BLaER1 treated with 17β-estradiol and CSF1 and Interleukin-3, amounts not matched to agents 10 nM and 100 nM (cell line): Measurements from ENCODE around the gene CACNB3.

Experiments used
- H3K27ac ChIP-seq, 11 experiments: shearing (Covaris generic); formaldehyde crosslinking; 2 replicates each; pipeline ENCODE4 v1.8.1; 2022
- H3K27me3 ChIP-seq, 11 experiments: shearing (Covaris generic); formaldehyde crosslinking; 2 replicates each; pipeline ENCODE4 v1.8.1; 2022
- H3K36me3 ChIP-seq, 11 experiments: shearing (Covaris generic); formaldehyde crosslinking; 2 replicates each; pipeline ENCODE4 v1.8.1; 2022
- H3K4me1 ChIP-seq, 10 experiments: shearing (Covaris generic); formaldehyde crosslinking; 2 replicates each; pipeline ENCODE4 v1.8.1; 2022
- H3K4me2 ChIP-seq, 11 experiments: shearing (Covaris generic); formaldehyde crosslinking; 2 replicates each; pipeline ENCODE4 v1.8.1; 2022
- H3K4me3 ChIP-seq, 10 experiments: shearing (Covaris generic); formaldehyde crosslinking; 2 replicates each; pipeline ENCODE4 v1.8.1; 2022
- H3K9ac ChIP-seq, 11 experiments: shearing (Covaris generic); formaldehyde crosslinking; 2 replicates each; pipeline ENCODE4 v1.8.1; 2022
- H3K9me3 ChIP-seq, 11 experiments: shearing (Covaris generic); formaldehyde crosslinking; replicated peaks in 1 of 11; 2 replicates each; pipeline ENCODE4 v1.8.1; 2022
- H4K20me1 ChIP-seq, 11 experiments: shearing (Covaris generic); formaldehyde crosslinking; 2 replicates each; pipeline ENCODE4 v1.8.1; 2022
- Cebpa-rat ChIP-seq, 11 experiments: shearing (Covaris generic); IDR thresholded peaks; 2 replicates each; pipeline ENCODE4 v1.8.1; 2022

CACNB3 gene

DNA sequence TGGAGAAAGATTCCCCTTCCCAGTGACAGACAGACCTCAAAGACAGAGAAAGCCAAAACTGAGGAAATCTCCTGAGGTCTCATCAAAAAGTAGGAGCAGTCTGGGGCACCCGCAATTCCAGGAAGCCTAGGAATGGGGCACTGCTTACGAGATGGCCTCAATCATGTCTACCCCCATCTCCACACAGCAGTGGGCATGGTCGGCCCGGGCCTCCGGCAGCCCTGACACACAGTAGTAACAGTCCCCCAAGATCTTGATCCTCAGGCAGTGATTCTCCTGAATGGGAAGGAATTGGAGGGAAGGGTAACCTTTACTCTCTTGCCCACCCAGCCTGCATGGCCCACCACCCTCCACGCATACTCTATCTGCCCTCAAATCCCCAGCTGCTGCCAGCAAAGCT is 41.3 kb upstream of the CACNB3 start:
- Histone ChIP-seq H3K4me3 (no peak overlapping the region), H3K4me1 (peaks cover 34 to 53% (median 46%) of the 10 kb centered on the region in 10 experiments), H3K9ac (peak overlapping the region in 1 of 11 experiments; percentile 14; a peak in 1 of 22 replicates), H3K27ac (peak overlapping the region in 2 of 11 experiments; percentile 32 to 36; a peak in 1 of 22 replicates), H4K20me1 (no peaks in the 10 kb centered on the region; a peak in 1 of 22 replicates), H3K4me2 (no peak overlapping the region), H3K9me3 (no peaks in the 10 kb centered on the region), H3K36me3 (peaks cover 33 to 62% (median 58%) of the 10 kb centered on the region in 11 experiments), H3K27me3 (no peaks in the 10 kb centered on the region)
- TF ChIP-seq Cebpa-rat (IDR thresholded peaks at IDR 0.05): no peak

- Histone ChIP-seq H3K4me2 (peak overlapping the region in 9 of 11 experiments; percentile 91 to 99 (median 95); a peak in 16 of 22 replicates), H3K27me3 (no peaks in the 10 kb centered on the region), H3K4me3 (no peak overlapping the region), H3K4me1 (peaks cover 35 to 61% (median 54%) of the 10 kb centered on the region in 10 experiments), H3K36me3 (peaks cover 34 to 62% (median 58%) of the 10 kb centered on the region in 11 experiments), H3K27ac (peak overlapping the region in 4 of 11 experiments; percentile 93 to 98 (median 94); a peak in 6 of 22 replicates), H4K20me1 (no peaks in the 10 kb centered on the region; a peak in 1 of 22 replicates), H3K9me3 (0 out of 22 replicates have a peak, but pooled peaks cover 0 to 3% (median 0%) of the 10 kb centered on the region in 11 experiments), H3K9ac (0 out of 22 replicates have a peak overlapping the region, but pooled peaks of 1 of the 11 experiments have one; percentile 13)
- TF ChIP-seq Cebpa-rat (IDR thresholded peaks at IDR 0.05): no peak
Observed at GRCh38 chr12:48777501-48778400, 40.5 kb upstream of the CACNB3 start.

GRCh38 chr12:48779869-48780268 is 38.4 kb upstream of the CACNB3 start:
- Histone ChIP-seq H3K27ac (peak overlapping the region; percentile 83 to 98 (median 91)), H3K27me3 (no peaks in the 10 kb centered on the region), H3K36me3 (peaks cover 17 to 47% (median 41%) of the 10 kb centered on the region in 11 experiments; a peak in 21 of 22 replicates), H4K20me1 (no peaks in the 10 kb centered on the region), H3K4me2 (peak overlapping the region; percentile 91 to 99 (median 95)), H3K4me3 (peak overlapping the region; percentile 11 to 58 (median 44); a peak in 18 of 20 replicates), H3K4me1 (peaks cover 35 to 82% (median 73%) of the 10 kb centered on the region in 10 experiments), H3K9ac (peak overlapping the region; percentile 63 to 84 (median 79)), H3K9me3 (0 out of 22 replicates have a peak, but pooled peaks cover 0 to 7% (median 0%) of the 10 kb centered on the region in 11 experiments)
- no peak for TF ChIP-seq Cebpa-rat (IDR thresholded peaks at IDR 0.05)

DNA sequence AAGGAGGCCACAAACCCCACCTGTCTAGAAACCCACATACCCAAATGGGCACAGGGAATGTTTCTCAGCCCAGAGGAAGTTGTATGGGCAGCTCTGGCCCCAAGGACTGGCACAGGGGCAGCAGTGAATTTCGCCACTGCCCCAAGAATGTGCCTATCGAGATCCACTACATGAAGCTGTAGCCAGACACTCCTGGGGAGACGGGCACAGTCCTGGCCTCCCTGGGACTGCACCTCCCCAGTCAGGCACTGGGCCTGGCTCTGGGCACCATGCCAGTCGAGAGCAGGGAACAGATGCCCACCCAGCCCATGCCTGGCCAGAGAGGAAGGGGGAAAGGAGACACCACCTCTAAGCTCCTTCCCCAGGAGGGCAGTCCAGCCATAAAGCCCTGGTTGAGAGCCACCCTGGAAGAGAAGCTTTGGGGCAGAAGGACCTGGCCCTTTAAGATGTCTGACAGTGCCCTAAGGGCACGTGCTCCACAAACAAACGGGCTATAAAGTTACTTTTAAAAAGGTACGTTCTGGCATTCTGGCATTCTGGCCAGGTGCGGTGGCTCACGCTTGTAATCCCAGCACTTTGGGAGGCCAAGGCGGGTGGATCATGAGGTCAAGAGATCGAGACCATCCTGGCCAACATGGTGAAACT is 37.8 kb upstream of the CACNB3 start:
- H4K20me1 ChIP-seq: no peaks in the 10 kb centered on the region; a peak in 1 of 22 replicates
- peak overlapping the region; percentile 63 to 84 (median 79) for H3K9ac ChIP-seq

GRCh38 chr12:48781750-48782456 is 36.4 kb upstream of the CACNB3 start:
- Histone ChIP-seq H3K9me3 (0 out of 22 replicates have a peak, but pooled peaks cover 0 to 7% (median 0%) of the 10 kb centered on the region in 11 experiments), H3K4me1 (peaks cover 45 to 98% (median 88%) of the 10 kb centered on the region in 10 experiments), H3K4me2 (peak overlapping the region; percentile 91 to 99 (median 95)), H3K9ac (peak overlapping the region in 8 of 11 experiments; percentile 6 to 84 (median 79); a peak in 13 of 22 replicates), H3K27ac (peak overlapping the region in 10 of 11 experiments; percentile 36 to 98 (median 92); a peak in 17 of 22 replicates), H3K4me3 (no peak overlapping the region), H3K36me3 (peaks cover 11 to 29% (median 24%) of the 10 kb centered on the region in 11 experiments; a peak in 19 of 22 replicates), H3K27me3 (no peaks in the 10 kb centered on the region), H4K20me1 (peaks cover 0 to under 1% (median 0%) of the 10 kb centered on the region in 11 experiments; a peak in 1 of 22 replicates)
- TF ChIP-seq Cebpa-rat (IDR thresholded peaks at IDR 0.05): no peak

More for the DNA sequence above, 37.8 kb upstream of the CACNB3 start:
- Histone ChIP-seq H3K4me3 (peak overlapping the region; percentile 11 to 58 (median 44); a peak in 18 of 20 replicates), H3K27ac (peak overlapping the region; percentile 83 to 98 (median 91)), H3K36me3 (peaks cover 11 to 41% (median 35%) of the 10 kb centered on the region in 11 experiments; a peak in 20 of 22 replicates), H3K4me1 (peaks cover 35 to 87% (median 75%) of the 10 kb centered on the region in 10 experiments), H3K27me3 (no peaks in the 10 kb centered on the region), H3K9me3 (0 out of 22 replicates have a peak, but pooled peaks cover 0 to 7% (median 0%) of the 10 kb centered on the region in 11 experiments), H3K4me2 (peak overlapping the region; percentile 91 to 99 (median 95))
- no peak for TF ChIP-seq Cebpa-rat (IDR thresholded peaks at IDR 0.05)

DNA sequence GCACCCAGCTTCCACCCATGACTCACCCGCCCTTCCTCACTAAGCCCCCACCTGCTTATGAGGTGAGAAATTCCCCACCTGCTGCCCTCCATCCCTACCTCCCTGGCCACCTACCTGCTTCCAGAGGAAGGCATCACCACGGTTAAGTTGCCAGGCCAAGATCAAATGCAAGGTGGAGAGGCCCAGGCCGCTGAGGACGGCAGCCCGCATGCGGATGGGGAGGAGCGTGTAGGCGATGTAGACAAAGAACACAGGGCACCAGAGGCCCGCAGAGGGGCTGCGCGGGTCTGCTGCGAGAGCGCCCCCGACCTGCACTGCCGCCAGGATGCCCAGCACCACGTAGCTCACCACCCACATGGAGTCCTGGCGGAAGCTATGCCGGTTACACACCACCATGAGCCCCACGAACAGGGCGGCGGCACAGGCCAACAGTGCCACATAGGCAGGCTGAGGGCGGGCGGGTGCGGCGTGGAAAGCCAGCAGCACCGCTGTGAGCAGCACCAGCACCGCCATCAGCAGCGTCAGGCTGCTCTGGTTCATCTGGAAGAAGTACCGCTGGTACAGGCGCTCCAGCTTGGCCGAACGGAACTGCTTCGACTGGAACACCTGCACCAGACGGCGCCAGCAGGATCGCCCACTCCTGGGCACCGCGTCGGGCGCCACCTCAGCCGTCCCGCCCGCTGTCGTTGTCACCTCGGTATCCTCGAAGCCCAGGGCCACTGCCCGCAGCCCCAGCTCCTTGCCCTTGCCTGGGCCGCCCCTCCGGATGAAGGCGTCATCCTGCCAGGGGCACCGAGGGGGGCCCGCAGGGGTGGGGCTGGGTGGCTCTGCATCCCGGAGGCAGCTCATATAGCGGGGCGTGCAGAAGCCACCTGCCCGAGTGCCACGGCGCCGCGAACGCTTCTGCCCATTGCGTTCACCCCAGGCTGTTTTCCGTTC is 35.6 kb upstream of the CACNB3 start:
- Histone ChIP-seq H4K20me1 (peaks cover 0 to 6% (median 0%) of the 10 kb centered on the region in 11 experiments; a peak in 2 of 22 replicates), H3K27ac (peak overlapping the region in 7 of 11 experiments; percentile 90 to 98 (median 93); a peak in 10 of 22 replicates), H3K4me3 (no peak overlapping the region), H3K9me3 (0 out of 22 replicates have a peak, but pooled peaks cover 0 to 7% (median 0%) of the 10 kb centered on the region in 11 experiments), H3K4me2 (peak overlapping the region in 9 of 11 experiments; percentile 91 to 99 (median 95); a peak in 16 of 22 replicates), H3K36me3 (peaks cover 9 to 21% (median 16%) of the 10 kb centered on the region in 11 experiments; a peak in 19 of 22 replicates), H3K27me3 (no peaks in the 10 kb centered on the region), H3K9ac (0 out of 22 replicates have a peak overlapping the region, but pooled peaks of 2 of the 11 experiments have one; percentile 23 to 84), H3K4me1 (peaks cover 54 to 99% (median 92%) of the 10 kb centered on the region in 10 experiments)
- TF ChIP-seq Cebpa-rat (IDR thresholded peaks at IDR 0.05): no peak

DNA sequence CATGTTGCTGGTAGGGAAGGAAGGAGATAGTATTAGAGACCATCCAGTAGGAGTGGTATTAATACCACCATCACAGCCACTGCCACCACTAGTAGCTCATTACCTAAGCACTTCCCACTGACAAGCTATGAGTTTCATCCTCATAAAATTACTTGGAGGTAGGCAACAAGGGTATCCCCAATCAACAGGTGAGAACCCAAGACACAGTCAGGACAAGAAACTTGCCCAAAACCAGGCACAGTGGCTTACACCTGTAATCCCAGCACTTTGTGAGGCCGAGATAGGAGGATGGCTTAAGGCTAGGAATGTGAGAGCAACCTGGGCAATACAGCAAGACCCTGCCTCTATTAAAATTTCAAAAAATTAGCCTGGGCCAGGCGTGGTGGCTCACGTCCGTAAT is 34.9 kb upstream of the CACNB3 start:
- no peak overlapping the region for H3K4me3 ChIP-seq
- peak overlapping the region in 3 of 11 experiments; percentile 15 to 95 (median 92); a peak in 2 of 22 replicates for H3K4me2 ChIP-seq
- TF ChIP-seq Cebpa-rat (IDR thresholded peaks at IDR 0.05): no peak
- H3K27ac ChIP-seq: peak overlapping the region in 2 of 11 experiments; percentile 93 to 98; a peak in 1 of 22 replicates
- H3K9me3 ChIP-seq: 0 out of 22 replicates have a peak, but pooled peaks cover 0 to 7% (median 0%) of the 10 kb centered on the region in 11 experiments
- H3K9ac ChIP-seq: no peak overlapping the region
- peaks cover 58 to 99% (median 92%) of the 10 kb centered on the region in 10 experiments for H3K4me1 ChIP-seq
- peaks cover 0 to 8% (median 0%) of the 10 kb centered on the region in 11 experiments; a peak in 2 of 22 replicates for H4K20me1 ChIP-seq
- H3K27me3 ChIP-seq: no peaks in the 10 kb centered on the region
- H3K36me3 ChIP-seq: peaks cover 9 to 16% (median 13%) of the 10 kb centered on the region in 11 experiments; a peak in 18 of 22 replicates
